HEK293 (cell line): ENCODE data around the gene ANO9.

Experiments used
- GLIS1 ChIP-seq: fragments of 450-650 bp; formaldehyde crosslinking; IDR thresholded peaks from 2 replicates; pipeline ENCODE4 v1.5.1; 2016; ENCODE audit warnings: missing biosample characterization, missing genetic modification characterization
- HOXD13 ChIP-seq: sonication (generic); formaldehyde crosslinking; IDR thresholded peaks from 2 replicates; pipeline ENCODE4 v1.8.0; 2022; ENCODE audit warnings: missing genetic modification reagents, borderline replicate concordance
- KLF1 ChIP-seq: fragments of 450-650 bp; formaldehyde crosslinking; IDR thresholded peaks from 2 replicates; pipeline ENCODE4 v1.5.1; 2016; ENCODE audit warnings: missing biosample characterization, missing genetic modification characterization
- SALL2 ChIP-seq: fragments of 450-650 bp; formaldehyde crosslinking; IDR thresholded peaks from 2 replicates; pipeline ENCODE4 v1.5.0; 2017; ENCODE audit warnings: missing biosample characterization, mild to moderate bottlenecking, missing genetic modification characterization, borderline replicate concordance
- ZFP3 ChIP-seq: fragments of 450-650 bp; formaldehyde crosslinking; IDR thresholded peaks from 2 replicates; pipeline ENCODE4 v1.5.1; 2016; ENCODE audit warnings: low read depth, missing biosample characterization, missing genetic modification characterization
- ZNF112 ChIP-seq: fragments of 450-650 bp; formaldehyde crosslinking; IDR thresholded peaks from 2 replicates; pipeline ENCODE4 v1.5.0; 2017; ENCODE audit warnings: missing biosample characterization, missing genetic modification characterization
- ZNF133 ChIP-seq: fragments of 450-650 bp; formaldehyde crosslinking; IDR thresholded peaks from 2 replicates; pipeline ENCODE4 v1.5.1; 2016; ENCODE audit warnings: missing biosample characterization, missing genetic modification characterization
- ZNF140 ChIP-seq: fragments of 450-650 bp; formaldehyde crosslinking; IDR thresholded peaks from 2 replicates; pipeline ENCODE4 v1.5.1; 2016; ENCODE audit warnings: missing biosample characterization, missing genetic modification characterization
- ZNF16 ChIP-seq: fragments of 450-650 bp; formaldehyde crosslinking; IDR thresholded peaks from 2 replicates; pipeline ENCODE4 v1.5.1; 2016; ENCODE audit warnings: low read depth, missing biosample characterization, missing genetic modification characterization
- ZNF184 ChIP-seq: fragments of 450-650 bp; IDR thresholded peaks from 2 replicates; pipeline ENCODE4 v1.5.1; 2018; ENCODE audit warnings: missing biosample characterization, mild to moderate bottlenecking, missing genetic modification characterization
- ZNF211 ChIP-seq: fragments of 450-650 bp; formaldehyde crosslinking; IDR thresholded peaks from 2 replicates; pipeline ENCODE4 v1.5.1; 2016; ENCODE audit warnings: low read depth, missing biosample characterization, missing genetic modification characterization
- ZNF221 ChIP-seq: fragments of 450-650 bp; formaldehyde crosslinking; IDR thresholded peaks from 2 replicates; pipeline ENCODE4 v1.5.1; 2017; ENCODE audit warnings: missing biosample characterization, missing genetic modification characterization, borderline replicate concordance
- ZNF266 ChIP-seq: fragments of 450-650 bp; formaldehyde crosslinking; IDR thresholded peaks from 2 replicates; pipeline ENCODE4 v1.5.1; 2016; ENCODE audit warnings: missing biosample characterization, missing genetic modification characterization, low read depth
- ZNF660 ChIP-seq: fragments of 450-650 bp; IDR thresholded peaks from 2 replicates; pipeline ENCODE4 v1.5.1; 2018; ENCODE audit warnings: missing biosample characterization, mild to moderate bottlenecking, missing genetic modification characterization
- TF ChIP-seq, protein P1 (sequence below): fragments of 450-650 bp; formaldehyde crosslinking; IDR thresholded peaks from 2 replicates; pipeline ENCODE4 v1.5.1; 2016; ENCODE audit warnings: missing biosample characterization, missing genetic modification characterization
- TF ChIP-seq, protein P2 (sequence below): fragments of 450-650 bp; formaldehyde crosslinking; IDR thresholded peaks from 2 replicates; pipeline ENCODE4 v1.5.1; 2016; ENCODE audit warnings: missing biosample characterization, missing genetic modification characterization, low read depth
- TF ChIP-seq, protein P3 (sequence below): fragments of 450-650 bp; formaldehyde crosslinking; IDR thresholded peaks from 2 replicates; pipeline ENCODE4 v1.5.1; 2016; ENCODE audit warnings: missing biosample characterization, missing genetic modification characterization
- TF ChIP-seq, protein P4 (sequence below): fragments of 450-650 bp; formaldehyde crosslinking; optimal IDR thresholded peaks from 2 replicates; pipeline ENCODE3; 2016; ENCODE audit warnings: missing biosample characterization, mild to moderate bottlenecking, missing genetic modification characterization
- TF ChIP-seq, protein P5 (sequence below): fragments of 450-650 bp; formaldehyde crosslinking; IDR thresholded peaks from 2 replicates; pipeline ENCODE4 v1.5.1; 2016; ENCODE audit warnings: missing biosample characterization, missing genetic modification characterization, borderline replicate concordance
- TF ChIP-seq, protein P6 (sequence below): fragments of 450-650 bp; formaldehyde crosslinking; IDR thresholded peaks from 2 replicates; pipeline ENCODE4 v1.5.1; 2016; ENCODE audit warnings: missing biosample characterization, missing genetic modification characterization

Gene ANO9

DNA sequence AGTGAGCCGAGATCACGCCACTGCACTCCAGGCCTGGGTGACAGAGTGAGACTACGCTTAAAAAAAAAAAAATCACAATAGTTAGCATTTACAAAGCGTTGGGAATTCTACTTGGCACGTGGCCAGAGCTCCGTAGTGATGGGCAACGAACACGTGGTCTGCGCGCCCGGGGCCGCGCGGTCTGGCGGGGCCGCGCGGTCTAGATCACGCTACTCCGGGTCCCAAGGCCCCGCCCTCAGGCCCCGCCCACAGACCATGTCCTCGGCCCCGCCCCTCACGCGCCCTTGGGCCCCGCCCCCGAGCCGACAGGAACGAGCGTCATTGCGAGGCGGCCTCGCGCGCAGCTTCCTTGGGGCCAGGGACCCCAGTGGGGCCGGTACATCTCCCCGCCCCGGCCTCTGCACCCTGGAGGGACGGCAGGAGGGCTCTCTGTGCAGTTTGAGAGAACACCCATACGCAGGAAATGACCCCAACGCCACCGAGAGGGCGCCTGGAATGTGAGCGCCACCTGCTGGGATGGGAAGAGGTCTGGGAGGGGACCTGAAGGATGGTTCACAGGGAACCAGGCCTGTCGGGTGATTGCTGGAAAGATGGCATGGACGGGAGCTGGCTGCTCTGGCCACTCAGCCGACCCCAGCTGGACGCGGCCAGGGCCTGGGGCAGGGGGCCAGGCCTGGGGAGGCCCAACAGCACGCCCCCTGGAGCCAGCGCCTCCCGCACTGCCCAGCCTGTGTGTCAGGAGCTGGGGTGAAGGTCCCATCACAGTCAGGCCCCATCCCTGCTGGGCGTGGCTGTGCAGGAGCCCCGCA, 6.3 kb upstream of the ANO9 start (continued):
- TF ChIP-seq ZNF140 (tag by site-specific recombination) (no peak), ZNF660 (peak; percentile 40; the same call in 1 of the 2 replicates), GLIS1 (tag by site-specific recombination) (peak; percentile 84), ZNF133 (no peak), KLF1 (peak; percentile 47; the same call in 1 of the 2 replicates), ZNF16 (tag by site-specific recombination) (no peak), SALL2 (tag by site-specific recombination) (no peak), ZNF112 (tag by site-specific recombination) (no peak), ZNF211 (no peak), ZNF266 (tag by site-specific recombination) (no peak), HOXD13 (CRISPR knock-in tag) (no peak), ZFP3 (no peak), ZNF221 (tag by site-specific recombination) (no peak), ZNF184 (tag by site-specific recombination) (no peak)
- TF ChIP-seq, protein P1, sequence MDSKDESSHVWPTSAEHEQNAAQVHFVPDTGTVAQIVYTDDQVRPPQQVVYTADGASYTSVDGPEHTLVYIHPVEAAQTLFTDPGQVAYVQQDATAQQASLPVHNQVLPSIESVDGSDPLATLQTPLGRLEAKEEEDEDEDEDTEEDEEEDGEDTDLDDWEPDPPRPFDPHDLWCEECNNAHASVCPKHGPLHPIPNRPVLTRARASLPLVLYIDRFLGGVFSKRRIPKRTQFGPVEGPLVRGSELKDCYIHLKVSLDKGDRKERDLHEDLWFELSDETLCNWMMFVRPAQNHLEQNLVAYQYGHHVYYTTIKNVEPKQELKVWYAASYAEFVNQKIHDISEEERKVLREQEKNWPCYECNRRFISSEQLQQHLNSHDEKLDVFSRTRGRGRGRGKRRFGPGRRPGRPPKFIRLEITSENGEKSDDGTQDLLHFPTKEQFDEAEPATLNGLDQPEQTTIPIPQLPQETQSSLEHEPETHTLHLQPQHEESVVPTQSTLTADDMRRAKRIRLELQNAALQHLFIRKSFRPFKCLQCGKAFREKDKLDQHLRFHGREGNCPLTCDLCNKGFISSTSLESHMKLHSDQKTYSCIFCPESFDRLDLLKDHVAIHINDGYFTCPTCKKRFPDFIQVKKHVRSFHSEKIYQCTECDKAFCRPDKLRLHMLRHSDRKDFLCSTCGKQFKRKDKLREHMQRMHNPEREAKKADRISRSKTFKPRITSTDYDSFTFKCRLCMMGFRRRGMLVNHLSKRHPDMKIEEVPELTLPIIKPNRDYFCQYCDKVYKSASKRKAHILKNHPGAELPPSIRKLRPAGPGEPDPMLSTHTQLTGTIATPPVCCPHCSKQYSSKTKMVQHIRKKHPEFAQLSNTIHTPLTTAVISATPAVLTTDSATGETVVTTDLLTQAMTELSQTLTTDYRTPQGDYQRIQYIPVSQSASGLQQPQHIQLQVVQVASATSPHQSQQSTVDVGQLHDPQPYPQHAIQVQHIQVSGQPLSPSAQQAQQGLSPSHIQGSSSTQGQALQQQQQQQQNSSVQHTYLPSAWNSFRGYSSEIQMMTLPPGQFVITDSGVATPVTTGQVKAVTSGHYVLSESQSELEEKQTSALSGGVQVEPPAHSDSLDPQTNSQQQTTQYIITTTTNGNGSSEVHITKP (tag by site-specific recombination) = peak; percentile 44
- TF ChIP-seq, protein P2, sequence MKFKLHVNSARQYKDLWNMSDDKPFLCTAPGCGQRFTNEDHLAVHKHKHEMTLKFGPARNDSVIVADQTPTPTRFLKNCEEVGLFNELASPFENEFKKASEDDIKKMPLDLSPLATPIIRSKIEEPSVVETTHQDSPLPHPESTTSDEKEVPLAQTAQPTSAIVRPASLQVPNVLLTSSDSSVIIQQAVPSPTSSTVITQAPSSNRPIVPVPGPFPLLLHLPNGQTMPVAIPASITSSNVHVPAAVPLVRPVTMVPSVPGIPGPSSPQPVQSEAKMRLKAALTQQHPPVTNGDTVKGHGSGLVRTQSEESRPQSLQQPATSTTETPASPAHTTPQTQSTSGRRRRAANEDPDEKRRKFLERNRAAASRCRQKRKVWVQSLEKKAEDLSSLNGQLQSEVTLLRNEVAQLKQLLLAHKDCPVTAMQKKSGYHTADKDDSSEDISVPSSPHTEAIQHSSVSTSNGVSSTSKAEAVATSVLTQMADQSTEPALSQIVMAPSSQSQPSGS (tag by site-specific recombination) = no peak
- TF ChIP-seq, protein P3, sequence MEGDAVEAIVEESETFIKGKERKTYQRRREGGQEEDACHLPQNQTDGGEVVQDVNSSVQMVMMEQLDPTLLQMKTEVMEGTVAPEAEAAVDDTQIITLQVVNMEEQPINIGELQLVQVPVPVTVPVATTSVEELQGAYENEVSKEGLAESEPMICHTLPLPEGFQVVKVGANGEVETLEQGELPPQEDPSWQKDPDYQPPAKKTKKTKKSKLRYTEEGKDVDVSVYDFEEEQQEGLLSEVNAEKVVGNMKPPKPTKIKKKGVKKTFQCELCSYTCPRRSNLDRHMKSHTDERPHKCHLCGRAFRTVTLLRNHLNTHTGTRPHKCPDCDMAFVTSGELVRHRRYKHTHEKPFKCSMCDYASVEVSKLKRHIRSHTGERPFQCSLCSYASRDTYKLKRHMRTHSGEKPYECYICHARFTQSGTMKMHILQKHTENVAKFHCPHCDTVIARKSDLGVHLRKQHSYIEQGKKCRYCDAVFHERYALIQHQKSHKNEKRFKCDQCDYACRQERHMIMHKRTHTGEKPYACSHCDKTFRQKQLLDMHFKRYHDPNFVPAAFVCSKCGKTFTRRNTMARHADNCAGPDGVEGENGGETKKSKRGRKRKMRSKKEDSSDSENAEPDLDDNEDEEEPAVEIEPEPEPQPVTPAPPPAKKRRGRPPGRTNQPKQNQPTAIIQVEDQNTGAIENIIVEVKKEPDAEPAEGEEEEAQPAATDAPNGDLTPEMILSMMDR (tag by site-specific recombination) = peak; percentile 96
- TF ChIP-seq, protein P4, sequence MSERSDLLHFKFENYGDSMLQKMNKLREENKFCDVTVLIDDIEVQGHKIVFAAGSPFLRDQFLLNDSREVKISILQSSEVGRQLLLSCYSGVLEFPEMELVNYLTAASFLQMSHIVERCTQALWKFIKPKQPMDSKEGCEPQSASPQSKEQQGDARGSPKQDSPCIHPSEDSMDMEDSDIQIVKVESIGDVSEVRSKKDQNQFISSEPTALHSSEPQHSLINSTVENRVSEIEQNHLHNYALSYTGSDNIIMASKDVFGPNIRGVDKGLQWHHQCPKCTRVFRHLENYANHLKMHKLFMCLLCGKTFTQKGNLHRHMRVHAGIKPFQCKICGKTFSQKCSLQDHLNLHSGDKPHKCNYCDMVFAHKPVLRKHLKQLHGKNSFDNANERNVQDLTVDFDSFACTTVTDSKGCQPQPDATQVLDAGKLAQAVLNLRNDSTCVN (tag by site-specific recombination) = peak; percentile 79
- TF ChIP-seq, protein P5, sequence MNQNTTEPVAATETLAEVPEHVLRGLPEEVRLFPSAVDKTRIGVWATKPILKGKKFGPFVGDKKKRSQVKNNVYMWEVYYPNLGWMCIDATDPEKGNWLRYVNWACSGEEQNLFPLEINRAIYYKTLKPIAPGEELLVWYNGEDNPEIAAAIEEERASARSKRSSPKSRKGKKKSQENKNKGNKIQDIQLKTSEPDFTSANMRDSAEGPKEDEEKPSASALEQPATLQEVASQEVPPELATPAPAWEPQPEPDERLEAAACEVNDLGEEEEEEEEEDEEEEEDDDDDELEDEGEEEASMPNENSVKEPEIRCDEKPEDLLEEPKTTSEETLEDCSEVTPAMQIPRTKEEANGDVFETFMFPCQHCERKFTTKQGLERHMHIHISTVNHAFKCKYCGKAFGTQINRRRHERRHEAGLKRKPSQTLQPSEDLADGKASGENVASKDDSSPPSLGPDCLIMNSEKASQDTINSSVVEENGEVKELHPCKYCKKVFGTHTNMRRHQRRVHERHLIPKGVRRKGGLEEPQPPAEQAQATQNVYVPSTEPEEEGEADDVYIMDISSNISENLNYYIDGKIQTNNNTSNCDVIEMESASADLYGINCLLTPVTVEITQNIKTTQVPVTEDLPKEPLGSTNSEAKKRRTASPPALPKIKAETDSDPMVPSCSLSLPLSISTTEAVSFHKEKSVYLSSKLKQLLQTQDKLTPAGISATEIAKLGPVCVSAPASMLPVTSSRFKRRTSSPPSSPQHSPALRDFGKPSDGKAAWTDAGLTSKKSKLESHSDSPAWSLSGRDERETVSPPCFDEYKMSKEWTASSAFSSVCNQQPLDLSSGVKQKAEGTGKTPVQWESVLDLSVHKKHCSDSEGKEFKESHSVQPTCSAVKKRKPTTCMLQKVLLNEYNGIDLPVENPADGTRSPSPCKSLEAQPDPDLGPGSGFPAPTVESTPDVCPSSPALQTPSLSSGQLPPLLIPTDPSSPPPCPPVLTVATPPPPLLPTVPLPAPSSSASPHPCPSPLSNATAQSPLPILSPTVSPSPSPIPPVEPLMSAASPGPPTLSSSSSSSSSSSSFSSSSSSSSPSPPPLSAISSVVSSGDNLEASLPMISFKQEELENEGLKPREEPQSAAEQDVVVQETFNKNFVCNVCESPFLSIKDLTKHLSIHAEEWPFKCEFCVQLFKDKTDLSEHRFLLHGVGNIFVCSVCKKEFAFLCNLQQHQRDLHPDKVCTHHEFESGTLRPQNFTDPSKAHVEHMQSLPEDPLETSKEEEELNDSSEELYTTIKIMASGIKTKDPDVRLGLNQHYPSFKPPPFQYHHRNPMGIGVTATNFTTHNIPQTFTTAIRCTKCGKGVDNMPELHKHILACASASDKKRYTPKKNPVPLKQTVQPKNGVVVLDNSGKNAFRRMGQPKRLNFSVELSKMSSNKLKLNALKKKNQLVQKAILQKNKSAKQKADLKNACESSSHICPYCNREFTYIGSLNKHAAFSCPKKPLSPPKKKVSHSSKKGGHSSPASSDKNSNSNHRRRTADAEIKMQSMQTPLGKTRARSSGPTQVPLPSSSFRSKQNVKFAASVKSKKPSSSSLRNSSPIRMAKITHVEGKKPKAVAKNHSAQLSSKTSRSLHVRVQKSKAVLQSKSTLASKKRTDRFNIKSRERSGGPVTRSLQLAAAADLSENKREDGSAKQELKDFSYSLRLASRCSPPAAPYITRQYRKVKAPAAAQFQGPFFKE = no peak
- TF ChIP-seq, protein P6, sequence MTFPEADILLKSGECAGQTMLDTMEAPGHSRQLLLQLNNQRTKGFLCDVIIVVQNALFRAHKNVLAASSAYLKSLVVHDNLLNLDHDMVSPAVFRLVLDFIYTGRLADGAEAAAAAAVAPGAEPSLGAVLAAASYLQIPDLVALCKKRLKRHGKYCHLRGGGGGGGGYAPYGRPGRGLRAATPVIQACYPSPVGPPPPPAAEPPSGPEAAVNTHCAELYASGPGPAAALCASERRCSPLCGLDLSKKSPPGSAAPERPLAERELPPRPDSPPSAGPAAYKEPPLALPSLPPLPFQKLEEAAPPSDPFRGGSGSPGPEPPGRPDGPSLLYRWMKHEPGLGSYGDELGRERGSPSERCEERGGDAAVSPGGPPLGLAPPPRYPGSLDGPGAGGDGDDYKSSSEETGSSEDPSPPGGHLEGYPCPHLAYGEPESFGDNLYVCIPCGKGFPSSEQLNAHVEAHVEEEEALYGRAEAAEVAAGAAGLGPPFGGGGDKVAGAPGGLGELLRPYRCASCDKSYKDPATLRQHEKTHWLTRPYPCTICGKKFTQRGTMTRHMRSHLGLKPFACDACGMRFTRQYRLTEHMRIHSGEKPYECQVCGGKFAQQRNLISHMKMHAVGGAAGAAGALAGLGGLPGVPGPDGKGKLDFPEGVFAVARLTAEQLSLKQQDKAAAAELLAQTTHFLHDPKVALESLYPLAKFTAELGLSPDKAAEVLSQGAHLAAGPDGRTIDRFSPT (tag by site-specific recombination) = peak; percentile 62; the same call in 1 of the 2 replicates
